Chondrocyte (in vitro differentiated cells): ENCODE results near the gene NR2C1. TPM values are rescaled to one million over a fixed set of nuclear protein-coding genes. Genes with fewer than 3 reads are reported as not detected.

Experiments
- DNase-seq: peaks from one replicate; pipeline ENCODE4 v3.0.0; 2021; ENCODE audit warnings: mixed read lengths, low spot score
- H3K27ac Mint-ChIP-seq: one replicate; pipeline ENCODE4 v1.8.0; 2021; ENCODE audit warnings: mild to moderate bottlenecking, moderate library complexity, mixed read lengths; ENCODE audit not compliant: unreplicated experiment
- H3K27me3 Mint-ChIP-seq: 2 replicates; pipeline ENCODE4 v1.8.0; 2021; ENCODE audit warnings: low read depth, mixed read lengths
- H3K36me3 Mint-ChIP-seq: 2 replicates; pipeline ENCODE4 v1.8.0; 2021; ENCODE audit warnings: low read depth, mixed read lengths
- H3K4me1 Mint-ChIP-seq: 2 replicates; pipeline ENCODE4 v1.8.0; 2021; ENCODE audit warnings: low read depth, mild to moderate bottlenecking, mixed read lengths
- H3K4me3 Mint-ChIP-seq: one replicate; pipeline ENCODE4 v1.8.0; 2021; ENCODE audit warnings: mild to moderate bottlenecking, moderate library complexity, mixed read lengths; ENCODE audit not compliant: unreplicated experiment
- H3K9me3 Mint-ChIP-seq: 2 replicates; pipeline ENCODE4 v1.8.0; 2021; ENCODE audit warnings: low read depth, mixed read lengths
- CTCF ChIP-seq: fragments of 200-600 bp; sonication (generic); IDR thresholded peaks from 2 replicates; pipeline ENCODE4 v1.5.0; 2021; ENCODE audit warnings: antibody characterized with exemption, mild to moderate bottlenecking, moderate library complexity
- total RNA-seq: library from RNA; stranded (reverse); gene quantifications from 3 replicates; pipeline ENCODE4 v1.2.1, GENCODE V29; 2021

The NR2C1 gene
- total RNA-seq, 1 donor from 2014 or later, result 29.7 TPM

- Mint-ChIP-seq H3K4me3 (no peak overlapping the region), H3K9me3 (no peaks in the 10 kb centered on the region), H3K27ac (no peak overlapping the region), H3K36me3 (peaks cover 11% of the 10 kb centered on the region), H3K27me3 (no peaks in the 10 kb centered on the region), H3K4me1 (peaks cover 29% of the 10 kb centered on the region)
- no peak for TF ChIP-seq CTCF
- no peak for DNase-seq
These were observed 42.9 kb upstream of the NR2C1 start for GRCh38 chr12:95116341-95116740.

- no peaks in the 10 kb centered on the region for H3K27me3 Mint-ChIP-seq
- H3K27ac Mint-ChIP-seq, result no peak overlapping the region
- H3K4me1 Mint-ChIP-seq, result peaks cover 29% of the 10 kb centered on the region
- DNase-seq, result no peak
- no peaks in the 10 kb centered on the region for H3K9me3 Mint-ChIP-seq
- H3K36me3 Mint-ChIP-seq, result peaks cover 14% of the 10 kb centered on the region
- no peak overlapping the region for H3K4me3 Mint-ChIP-seq
- TF ChIP-seq CTCF, result no peak
These were observed 42.2 kb upstream of the NR2C1 start for GRCh38 chr12:95115641-95116040.

GRCh38 chr12:95114766-95115405 lies 41.5 kb upstream of the NR2C1 start:
- Mint-ChIP-seq H3K4me1 (peaks cover 29% of the 10 kb centered on the region), H3K9me3 (no peaks in the 10 kb centered on the region), H3K4me3 (no peak overlapping the region), H3K36me3 (peaks cover 14% of the 10 kb centered on the region), H3K27me3 (no peaks in the 10 kb centered on the region), H3K27ac (no peak overlapping the region)
- no peak for DNase-seq
- TF ChIP-seq CTCF, result no peak

GRCh38 chr12:95107362-95107761 lies 33.9 kb upstream of the NR2C1 start:
- no peak for TF ChIP-seq CTCF
- H3K36me3 Mint-ChIP-seq, result peaks cover 17% of the 10 kb centered on the region
- no peak overlapping the region for H3K4me3 Mint-ChIP-seq
- no peak for DNase-seq
- no peaks in the 10 kb centered on the region for H3K9me3 Mint-ChIP-seq
- no peaks in the 10 kb centered on the region for H3K27me3 Mint-ChIP-seq
- no peak overlapping the region for H3K27ac Mint-ChIP-seq
- peaks cover 17% of the 10 kb centered on the region for H3K4me1 Mint-ChIP-seq

GRCh38 chr12:95105540-95105939 lies 32.1 kb upstream of the NR2C1 start:
- TF ChIP-seq CTCF, result no peak
- Mint-ChIP-seq H3K36me3 (peaks cover 15% of the 10 kb centered on the region), H3K4me3 (no peak overlapping the region), H3K4me1 (peaks cover 17% of the 10 kb centered on the region), H3K27ac (no peak overlapping the region), H3K9me3 (no peaks in the 10 kb centered on the region), H3K27me3 (no peaks in the 10 kb centered on the region)
- no peak for DNase-seq
